Sigmoid colon (tissue), 4 donors: ENCODE results near the gene TRAPPC12.

Source experiments
- CTCF ChIP-seq, 4 experiments: fragments of 450-650 bp in 3 of 4; fragments of 200-600 bp in 1 of 4; IDR thresholded peaks; one replicate each; pipeline ENCODE4 v1.5.1; 2016 to 2019; ENCODE audit warnings: antibody characterized with exemption in 4 of 4, mild to moderate bottlenecking in 3 of 4, moderate library complexity in 2 of 4
- EP300 ChIP-seq, 4 donors: sonication (generic); formaldehyde crosslinking; IDR thresholded peaks; one replicate each; pipeline ENCODE4 v1.6.1; 2017; ENCODE audit warnings: antibody characterized with exemption in 4 of 4

DNA sequence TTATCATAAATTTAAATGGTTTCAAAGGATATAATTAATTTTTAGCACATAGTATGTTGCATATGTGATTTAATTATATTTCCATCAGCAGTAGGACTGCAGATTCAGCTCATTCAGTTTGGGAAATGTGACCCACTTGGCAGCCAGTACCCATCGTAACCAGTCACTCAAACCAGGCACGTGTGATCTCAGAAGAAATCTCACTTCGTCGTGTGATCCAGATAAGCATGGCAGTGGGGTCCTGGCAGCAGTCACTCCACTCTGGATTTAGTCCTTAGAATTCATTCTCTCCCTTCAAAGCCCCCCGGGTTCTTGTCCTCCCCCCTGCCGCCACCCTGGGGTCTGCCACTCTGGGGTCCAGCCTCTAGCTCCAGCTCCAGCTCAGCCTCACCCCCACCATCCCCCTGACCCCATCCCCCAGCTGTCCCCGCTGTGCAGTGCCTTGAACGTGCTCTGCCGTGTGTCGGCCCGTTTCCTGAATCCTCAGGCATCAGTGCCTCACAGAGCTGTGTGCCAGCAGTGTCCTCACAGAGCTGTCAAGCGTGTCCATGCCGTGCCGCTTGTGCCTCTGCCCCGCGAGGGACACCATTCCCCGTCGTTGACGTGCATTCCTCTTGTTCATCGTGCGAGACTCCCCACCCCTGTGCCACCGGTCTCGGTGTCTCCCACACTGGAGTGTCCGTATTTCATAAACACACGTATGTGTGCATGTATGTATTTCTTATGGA, 34.8 kb downstream of the TRAPPC12 start:
- TF ChIP-seq EP300 (IDR thresholded peaks at IDR 0.05) (no peak), CTCF (IDR thresholded peaks at IDR 0.05) (no peak)
